ENCODE data around the gene TSN.

DNA sequence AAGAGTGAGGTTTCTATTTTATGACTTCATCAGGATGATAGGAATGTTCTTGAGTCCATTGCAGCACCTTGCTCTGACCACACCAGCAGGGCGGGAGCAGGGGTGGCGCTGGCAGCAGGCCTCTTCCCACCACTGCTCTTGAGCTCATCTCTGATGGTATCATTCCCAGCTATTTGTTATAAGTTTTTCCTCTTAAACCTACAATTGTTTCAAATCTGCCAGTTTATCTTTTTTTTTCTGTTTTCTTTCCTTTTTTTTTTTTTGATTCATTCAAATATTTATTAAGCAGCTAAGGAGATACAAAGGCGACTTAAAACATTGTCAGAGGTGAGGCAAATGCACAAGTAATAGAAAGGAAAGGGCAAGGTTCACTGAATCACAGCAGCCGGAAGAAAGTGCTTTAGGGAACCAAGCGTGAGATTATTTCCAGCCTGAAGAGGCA is 47.5 kb upstream of the TSN start:
- TF ChIP-seq, protein P1, sequence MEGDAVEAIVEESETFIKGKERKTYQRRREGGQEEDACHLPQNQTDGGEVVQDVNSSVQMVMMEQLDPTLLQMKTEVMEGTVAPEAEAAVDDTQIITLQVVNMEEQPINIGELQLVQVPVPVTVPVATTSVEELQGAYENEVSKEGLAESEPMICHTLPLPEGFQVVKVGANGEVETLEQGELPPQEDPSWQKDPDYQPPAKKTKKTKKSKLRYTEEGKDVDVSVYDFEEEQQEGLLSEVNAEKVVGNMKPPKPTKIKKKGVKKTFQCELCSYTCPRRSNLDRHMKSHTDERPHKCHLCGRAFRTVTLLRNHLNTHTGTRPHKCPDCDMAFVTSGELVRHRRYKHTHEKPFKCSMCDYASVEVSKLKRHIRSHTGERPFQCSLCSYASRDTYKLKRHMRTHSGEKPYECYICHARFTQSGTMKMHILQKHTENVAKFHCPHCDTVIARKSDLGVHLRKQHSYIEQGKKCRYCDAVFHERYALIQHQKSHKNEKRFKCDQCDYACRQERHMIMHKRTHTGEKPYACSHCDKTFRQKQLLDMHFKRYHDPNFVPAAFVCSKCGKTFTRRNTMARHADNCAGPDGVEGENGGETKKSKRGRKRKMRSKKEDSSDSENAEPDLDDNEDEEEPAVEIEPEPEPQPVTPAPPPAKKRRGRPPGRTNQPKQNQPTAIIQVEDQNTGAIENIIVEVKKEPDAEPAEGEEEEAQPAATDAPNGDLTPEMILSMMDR (IDR thresholded peaks at IDR 0.05): no peak
- TF ChIP-seq, protein P2, sequence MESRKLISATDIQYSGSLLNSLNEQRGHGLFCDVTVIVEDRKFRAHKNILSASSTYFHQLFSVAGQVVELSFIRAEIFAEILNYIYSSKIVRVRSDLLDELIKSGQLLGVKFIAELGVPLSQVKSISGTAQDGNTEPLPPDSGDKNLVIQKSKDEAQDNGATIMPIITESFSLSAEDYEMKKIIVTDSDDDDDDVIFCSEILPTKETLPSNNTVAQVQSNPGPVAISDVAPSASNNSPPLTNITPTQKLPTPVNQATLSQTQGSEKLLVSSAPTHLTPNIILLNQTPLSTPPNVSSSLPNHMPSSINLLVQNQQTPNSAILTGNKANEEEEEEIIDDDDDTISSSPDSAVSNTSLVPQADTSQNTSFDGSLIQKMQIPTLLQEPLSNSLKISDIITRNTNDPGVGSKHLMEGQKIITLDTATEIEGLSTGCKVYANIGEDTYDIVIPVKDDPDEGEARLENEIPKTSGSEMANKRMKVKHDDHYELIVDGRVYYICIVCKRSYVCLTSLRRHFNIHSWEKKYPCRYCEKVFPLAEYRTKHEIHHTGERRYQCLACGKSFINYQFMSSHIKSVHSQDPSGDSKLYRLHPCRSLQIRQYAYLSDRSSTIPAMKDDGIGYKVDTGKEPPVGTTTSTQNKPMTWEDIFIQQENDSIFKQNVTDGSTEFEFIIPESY (IDR thresholded peaks at IDR 0.05; ENCODE audit: borderline replicate concordance, low read depth): no peak
- TF ChIP-seq RAD21 (IDR thresholded peaks at IDR 0.05; ENCODE audit: low read length) (no peak), EZH2phosphoT487 (IDR thresholded peaks at IDR 0.05; ENCODE audit: borderline replicate concordance, low read depth) (no peak), MAX (IDR thresholded peaks at IDR 0.05; ENCODE audit: low read depth) (no peak), GABPA (IDR thresholded peaks at IDR 0.05; ENCODE audit: low read depth) (no peak), POLR2AphosphoS5 (IDR thresholded peaks at IDR 0.05; ENCODE audit: low read depth, low read length) (no peak), SMC3 (IDR thresholded peaks at IDR 0.05; ENCODE audit: low read depth, low read length) (no peak), PBX3 (IDR thresholded peaks at IDR 0.05) (no peak), RXRA (IDR thresholded peaks at IDR 0.05; ENCODE audit: borderline replicate concordance, low read depth) (no peak)
- TF ChIP-seq, protein P3, sequence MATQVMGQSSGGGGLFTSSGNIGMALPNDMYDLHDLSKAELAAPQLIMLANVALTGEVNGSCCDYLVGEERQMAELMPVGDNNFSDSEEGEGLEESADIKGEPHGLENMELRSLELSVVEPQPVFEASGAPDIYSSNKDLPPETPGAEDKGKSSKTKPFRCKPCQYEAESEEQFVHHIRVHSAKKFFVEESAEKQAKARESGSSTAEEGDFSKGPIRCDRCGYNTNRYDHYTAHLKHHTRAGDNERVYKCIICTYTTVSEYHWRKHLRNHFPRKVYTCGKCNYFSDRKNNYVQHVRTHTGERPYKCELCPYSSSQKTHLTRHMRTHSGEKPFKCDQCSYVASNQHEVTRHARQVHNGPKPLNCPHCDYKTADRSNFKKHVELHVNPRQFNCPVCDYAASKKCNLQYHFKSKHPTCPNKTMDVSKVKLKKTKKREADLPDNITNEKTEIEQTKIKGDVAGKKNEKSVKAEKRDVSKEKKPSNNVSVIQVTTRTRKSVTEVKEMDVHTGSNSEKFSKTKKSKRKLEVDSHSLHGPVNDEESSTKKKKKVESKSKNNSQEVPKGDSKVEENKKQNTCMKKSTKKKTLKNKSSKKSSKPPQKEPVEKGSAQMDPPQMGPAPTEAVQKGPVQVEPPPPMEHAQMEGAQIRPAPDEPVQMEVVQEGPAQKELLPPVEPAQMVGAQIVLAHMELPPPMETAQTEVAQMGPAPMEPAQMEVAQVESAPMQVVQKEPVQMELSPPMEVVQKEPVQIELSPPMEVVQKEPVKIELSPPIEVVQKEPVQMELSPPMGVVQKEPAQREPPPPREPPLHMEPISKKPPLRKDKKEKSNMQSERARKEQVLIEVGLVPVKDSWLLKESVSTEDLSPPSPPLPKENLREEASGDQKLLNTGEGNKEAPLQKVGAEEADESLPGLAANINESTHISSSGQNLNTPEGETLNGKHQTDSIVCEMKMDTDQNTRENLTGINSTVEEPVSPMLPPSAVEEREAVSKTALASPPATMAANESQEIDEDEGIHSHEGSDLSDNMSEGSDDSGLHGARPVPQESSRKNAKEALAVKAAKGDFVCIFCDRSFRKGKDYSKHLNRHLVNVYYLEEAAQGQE (IDR thresholded peaks at IDR 0.05; ENCODE audit: low read depth, low read length): no peak

Data from SK-N-SH (cell line).